HepG2 (cell line): ENCODE measurements around the gene ANO9. TPM values are rescaled to one million over a fixed set of nuclear protein-coding genes. Genes with fewer than 3 reads are reported as not detected.
A peak's percentile ranks its signal among the peaks of the same experiment; 100 is the strongest.

Experiments
- PCBP2 ChIP-seq: fragments of 200-400 bp; formaldehyde crosslinking; optimal IDR thresholded peaks from 2 replicates; pipeline ENCODE3; 2018; ENCODE audit warnings: low read length, low read depth; ENCODE audit not compliant: poor library complexity, severe bottlenecking
- STAG1 ChIP-seq: sonication (generic); formaldehyde crosslinking; IDR thresholded peaks from 2 replicates; pipeline ENCODE4 v1.4.0; 2020; ENCODE audit warnings: missing genetic modification reagents
- ZFX ChIP-seq: sonication (generic); formaldehyde crosslinking; IDR thresholded peaks from 2 replicates; pipeline ENCODE4 v1.4.0; 2020; ENCODE audit warnings: mild to moderate bottlenecking, low read depth, missing genetic modification reagents, moderate library complexity
- ZFY ChIP-seq: sonication (generic); formaldehyde crosslinking; IDR thresholded peaks from 2 replicates; pipeline ENCODE4 v1.4.0; 2020; ENCODE audit warnings: missing genetic modification reagents
- ZHX2 ChIP-seq, 2 experiments: sonication (generic) in 1 of 2; formaldehyde crosslinking in 1 of 2; IDR thresholded peaks; 2 replicates each; pipeline versions ENCODE4 v1.6.1 to v1.9.0; 2014 to 2022; ENCODE audit warnings: antibody characterized with exemption in 1 of 2, borderline replicate concordance in 1 of 2, inconsistent platforms in 1 of 2, low read depth in 1 of 2, missing genetic modification reagents in 1 of 2
- ZNF414 ChIP-seq: sonication (generic); formaldehyde crosslinking; IDR thresholded peaks from 2 replicates; pipeline ENCODE4 v1.5.0; 2020; ENCODE audit warnings: missing genetic modification reagents
- ZNF652 ChIP-seq: IDR thresholded peaks from 2 replicates; pipeline ENCODE4 v1.6.1; 2016; ENCODE audit warnings: low read depth, borderline replicate concordance
- ZNF687 ChIP-seq: sonication (generic); formaldehyde crosslinking; IDR thresholded peaks from 2 replicates; pipeline ENCODE4 v1.5.1; 2020; ENCODE audit warnings: mild to moderate bottlenecking, missing genetic modification reagents, moderate library complexity
- polyA plus RNA-seq, 8 experiments: library from polyadenylated mRNA; depleted of rRNA in 3 of 8; stranded (reverse) in 7 of 8; unstranded in 1 of 8; fragments of >200 nt; fragmentation: Illumina TruSeq in 4 of 8; extraction: Trizol in 4 of 8; gene quantifications; 2 replicates each; pipeline versions ENCODE4 v1.2.1 to v1.2.3, GENCODE V29; 2011 to 2016; ENCODE audit warnings: low read depth in 4 of 8, missing spikeins in 1 of 8, mixed read lengths in 1 of 8; ENCODE audit not compliant: insufficient read depth in 1 of 8
- total RNA-seq, 5 experiments: library from RNA; depleted of rRNA; stranded (reverse); fragments of >200 nt; fragmentation: Illumina TruSeq; extraction: Trizol; gene quantifications; 2 replicates each; pipeline ENCODE4 v1.2.3, GENCODE V29; 2016; ENCODE audit warnings: low read depth in 1 of 5

The ANO9 gene
- total and polyA plus RNA-seq, 2 of the 13 experiments (the other 11 are each of a cell fraction or from before 2014, with no cell fraction given): 8.9 to 14.3 TPM

- peak; percentile 59 for TF ChIP-seq ZNF687
- no peak for TF ChIP-seq ZHX2 (IDR thresholded peaks at IDR 0.05; ENCODE audit: low read depth)
- TF ChIP-seq ZHX2 (CRISPR knock-in tag; IDR thresholded peaks at IDR 0.05; ENCODE audit: borderline replicate concordance): no peak
- peak; percentile 28 for TF ChIP-seq ZFY
- no peak for TF ChIP-seq ZNF652
- no peak for TF ChIP-seq PCBP2
- TF ChIP-seq ZFX: peak; percentile 49
- TF ChIP-seq ZNF414 (CRISPR knock-in tag): no peak
- no peak for TF ChIP-seq STAG1
Measured at GRCh38 chr11:370070-370941, 71.5 kb downstream of the ANO9 start (continued).
